CD4-positive, alpha-beta T cell (primary cell): Measurements from ENCODE around the gene AHRR. TPM values are rescaled to one million over a fixed set of nuclear protein-coding genes. Genes with fewer than 3 reads are reported as not detected.

Source experiments
- ATAC-seq: fragments of 200-7000 bp; cut with Tn5 transposase; one replicate; pipeline ENCODE4 v1.10.0; 2022; ENCODE audit warnings: mild to moderate bottlenecking; ENCODE audit not compliant: poor library complexity
- CTCF ChIA-PET: fragments of 350-600 bp; sonication (Branson Sonifier 250); formaldehyde crosslinking; loops from one replicate; lab custom pipeline; 2021; ENCODE audit warnings: antibody characterized with exemption, inconsistent platforms; lab: Charles Lee
- POLR2A ChIA-PET: fragments of 350-600 bp; sonication (Branson Sonifier 250); formaldehyde crosslinking; loops from one replicate; lab custom pipeline; 2021; ENCODE audit warnings: antibody characterized with exemption, inconsistent platforms; lab: Charles Lee
- DNase-seq, 14 experiments: peaks; one replicate each; pipeline ENCODE4 v3.0.0-alpha.2; 2013 to 2020; ENCODE audit warnings: mixed read lengths in 2 of 14
- H3K27ac ChIP-seq, 2 donors: one replicate each; pipeline versions ENCODE4 v1.5.1 to v1.7.0; 2013; ENCODE audit warnings: low read length in 2 of 2, low read depth in 1 of 2, mild to moderate bottlenecking in 1 of 2
- H3K27me3 ChIP-seq, 2 experiments: 1 replicate in 1 of 2; 2 replicates in 1 of 2; pipeline versions ENCODE4 v1.6.1 to v1.7.0; 2013; ENCODE audit warnings: low read length in 2 of 2, control low read depth in 1 of 2, mild to moderate bottlenecking in 1 of 2, moderate library complexity in 1 of 2; ENCODE audit not compliant: insufficient read depth in 2 of 2, control insufficient read depth in 1 of 2
- H3K36me3 ChIP-seq: one replicate; pipeline ENCODE4 v1.6.1; 2013; ENCODE audit warnings: low read length, control low read depth; ENCODE audit not compliant: insufficient read depth
- H3K4me1 ChIP-seq: one replicate; pipeline ENCODE4 v1.6.1; 2013; ENCODE audit warnings: low read length, control low read depth; ENCODE audit not compliant: insufficient read depth
- H3K4me3 ChIP-seq: one replicate; pipeline ENCODE4 v1.5.1; 2013; ENCODE audit warnings: mild to moderate bottlenecking, low read length, moderate library complexity
- H3K9me3 ChIP-seq, 2 experiments: 1 replicate in 1 of 2; 2 replicates in 1 of 2; pipeline versions ENCODE4 v1.6.1 to v1.7.0; 2013; ENCODE audit warnings: low read length in 2 of 2, mild to moderate bottlenecking in 2 of 2, control low read depth in 1 of 2, moderate library complexity in 1 of 2; ENCODE audit not compliant: control insufficient read depth in 1 of 2, insufficient read depth in 1 of 2
- H3K27ac Mint-ChIP-seq: one replicate; pipeline ENCODE4 v1.8.0; 2020; ENCODE audit warnings: mixed read lengths
- H3K27me3 Mint-ChIP-seq: one replicate; pipeline ENCODE4 v1.8.0; 2021; ENCODE audit warnings: mixed read lengths
- H3K36me3 Mint-ChIP-seq: one replicate; pipeline ENCODE4 v1.8.0; 2021; ENCODE audit warnings: low read depth, mixed read lengths
- H3K4me1 Mint-ChIP-seq: one replicate; pipeline ENCODE4 v1.8.0; 2021; ENCODE audit warnings: low read depth, mixed read lengths
- H3K4me3 Mint-ChIP-seq: one replicate; pipeline ENCODE4 v1.8.0; 2020; ENCODE audit warnings: mild to moderate bottlenecking, mixed read lengths
- H3K9me3 Mint-ChIP-seq: one replicate; pipeline ENCODE4 v1.8.0; 2020; ENCODE audit warnings: mixed read lengths
- CTCF ChIP-seq: fragments of 200-600 bp; IDR thresholded peaks from one replicate; pipeline ENCODE4 v1.8.0; 2022; ENCODE audit warnings: antibody characterized with exemption, mild to moderate bottlenecking
- intact Hi-C, 2 experiments: fragments of 100-400 bp; cut with DNase I in 1 of 2; cut with micrococcal nuclease in 1 of 2; formaldehyde crosslinking; loops; one replicate each; pipeline versions ENCODE4 v1.15.1 to v1.9.0; 2023 to 2025; cut with DNase I, micrococcal nuclease
- total RNA-seq, 174 experiments: library from RNA in 2 of 174; stranded (reverse) in 2 of 174; gene quantifications; one replicate each; pipeline ENCODE4 v1.2.3 and lab custom pipeline; 2021 to 2026

AHRR gene
- total RNA-seq, 2 experiments from 2014 or later = 0.45 to 0.63 TPM

DNA sequence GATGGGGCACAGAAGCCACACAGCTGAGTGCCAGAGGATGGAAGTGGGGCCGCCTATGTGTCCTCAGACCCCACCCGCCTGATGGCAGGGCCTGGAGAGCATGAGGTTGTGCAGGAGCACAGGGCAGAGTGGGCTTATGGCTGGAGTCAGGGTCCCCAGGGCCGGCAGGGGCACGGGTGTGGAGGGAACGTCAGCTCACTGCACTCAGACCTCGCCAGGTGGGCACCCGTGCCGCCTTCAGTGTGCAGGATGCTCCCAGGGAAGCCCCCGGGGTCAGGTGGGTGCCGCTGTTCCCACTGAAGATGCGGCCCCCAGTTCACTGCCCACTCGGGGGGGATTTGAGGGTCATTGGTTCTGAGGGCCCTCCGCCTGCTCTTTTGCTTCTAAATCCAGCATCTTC is 156.4 kb downstream of the AHRR start:
- Histone ChIP-seq H3K27me3 (peaks cover 23 to 25% of the 10 kb centered on the region in 2 experiments), H3K4me3 (no peak overlapping the region), H3K9me3 (peaks cover 0 to 44% of the 10 kb centered on the region in 2 experiments), H3K36me3 (no peaks in the 10 kb centered on the region), H3K27ac (no peak overlapping the region), H3K4me1 (peaks cover 22% of the 10 kb centered on the region)
- DNase-seq (no peak), ATAC-seq (no peak)
- intact Hi-C loops = no loop called here
- H3K27ac Mint-ChIP-seq = no peak overlapping the region
- no peaks in the 10 kb centered on the region for H3K36me3 Mint-ChIP-seq
- ChIA-PET POLR2A (interaction anchor here (0.8 kb wide), 1 partner anchor 32 kb away, joined by 3 read pairs; no protein-coding TSS in a partner anchor), CTCF (no interaction called here)
- no peaks in the 10 kb centered on the region for H3K9me3 Mint-ChIP-seq
- peaks cover 4% of the 10 kb centered on the region for H3K4me1 Mint-ChIP-seq
- no peak for TF ChIP-seq CTCF
- peaks cover 38% of the 10 kb centered on the region for H3K27me3 Mint-ChIP-seq
- H3K4me3 Mint-ChIP-seq = no peak overlapping the region

DNA sequence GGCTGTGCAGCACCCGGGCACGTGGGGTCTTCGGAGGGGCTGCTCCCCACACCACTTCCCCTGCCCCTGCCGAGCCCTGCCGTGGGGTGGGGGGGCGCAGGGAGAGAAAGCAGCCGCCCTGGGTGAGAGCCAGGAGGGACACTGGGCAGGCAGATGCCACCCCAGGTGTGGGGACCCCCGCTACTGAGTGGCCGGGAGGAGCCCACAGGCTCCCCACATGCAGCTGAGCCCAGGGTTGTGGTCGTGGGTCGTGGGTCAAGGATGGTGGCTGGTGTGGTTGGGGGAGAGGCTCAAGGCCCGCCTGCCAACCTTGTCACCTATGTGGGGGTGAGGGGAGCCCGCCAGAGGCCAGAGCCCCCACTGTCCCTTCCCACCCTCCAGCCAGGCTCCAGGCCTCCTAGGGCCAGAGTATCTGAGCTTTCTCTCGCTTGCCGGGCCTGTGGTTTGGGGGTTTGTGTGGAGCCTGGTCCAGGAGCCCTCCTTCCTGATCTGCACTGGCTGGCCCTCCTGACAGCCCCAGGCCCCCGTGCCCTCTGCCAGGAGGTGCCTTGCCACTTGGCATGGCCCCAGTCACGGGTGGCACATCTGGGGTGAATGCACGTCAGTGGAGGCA is 157.0 kb downstream of the AHRR start:
- no peak overlapping the region for H3K4me3 Mint-ChIP-seq
- no peak for TF ChIP-seq CTCF
- H3K27me3 ChIP-seq = peaks cover 24 to 28% of the 10 kb centered on the region in 2 experiments
- H3K9me3 ChIP-seq = peaks cover 0 to 44% of the 10 kb centered on the region in 2 experiments
- DNase-seq (no peak), ATAC-seq (no peak)
- CTCF ChIA-PET = no interaction called here
- H3K36me3 Mint-ChIP-seq = no peaks in the 10 kb centered on the region
- H3K36me3 ChIP-seq = no peaks in the 10 kb centered on the region
- no peak overlapping the region for H3K27ac ChIP-seq
- POLR2A ChIA-PET = no interaction called here
- peaks cover 22% of the 10 kb centered on the region for H3K4me1 ChIP-seq
- H3K9me3 Mint-ChIP-seq = no peaks in the 10 kb centered on the region
- intact Hi-C loops = no loop called here
- H3K27me3 Mint-ChIP-seq = peaks cover 38% of the 10 kb centered on the region
- peaks cover 4% of the 10 kb centered on the region for H3K4me1 Mint-ChIP-seq
- no peak overlapping the region for H3K27ac Mint-ChIP-seq
- no peak overlapping the region for H3K4me3 ChIP-seq

DNA sequence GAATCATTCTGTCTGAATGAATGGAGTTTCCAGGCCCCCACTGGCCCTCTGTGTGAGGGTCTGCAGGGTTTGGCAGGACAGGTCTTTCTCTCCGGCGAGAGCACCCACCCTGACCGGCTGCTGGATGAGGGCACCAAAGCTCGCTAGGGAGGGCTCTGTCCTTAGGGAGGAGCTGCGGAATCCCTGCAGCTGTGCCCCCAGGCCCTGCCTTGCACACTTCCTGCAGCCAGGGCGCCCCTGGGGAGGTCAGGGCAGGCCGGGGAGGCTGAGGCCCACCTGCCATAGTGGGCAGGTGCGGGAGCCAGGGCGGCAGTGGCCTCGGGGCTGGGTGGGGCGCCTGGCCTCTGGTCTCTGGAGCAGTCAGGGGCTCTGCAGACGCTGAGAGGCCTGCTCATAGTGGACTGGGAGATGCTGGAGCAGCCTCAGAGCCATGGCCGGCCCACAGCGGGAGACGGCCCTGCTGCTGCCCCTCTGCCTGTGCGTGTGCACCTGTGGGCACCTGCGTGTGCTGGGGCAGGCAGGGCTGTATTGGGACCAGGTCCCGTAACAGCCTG is 157.5 kb downstream of the AHRR start:
- intact Hi-C loops = no loop called here
- H3K27me3 ChIP-seq = peaks cover 27 to 28% of the 10 kb centered on the region in 2 experiments
- no peak for ATAC-seq

More for the DNA sequence above, 157.5 kb downstream of the AHRR start:
- POLR2A ChIA-PET = no interaction called here
- Histone ChIP-seq H3K4me1 (peaks cover 20% of the 10 kb centered on the region), H3K36me3 (no peaks in the 10 kb centered on the region), H3K4me3 (no peak overlapping the region), H3K27ac (no peak overlapping the region), H3K9me3 (peaks cover 0 to 44% of the 10 kb centered on the region in 2 experiments)
- no peaks in the 10 kb centered on the region for H3K9me3 Mint-ChIP-seq
- CTCF ChIA-PET = no interaction called here
- no peak for DNase-seq
- no peak for TF ChIP-seq CTCF
- peaks cover under 1% of the 10 kb centered on the region for H3K4me1 Mint-ChIP-seq
- H3K27ac Mint-ChIP-seq = no peak overlapping the region
- H3K27me3 Mint-ChIP-seq = peaks cover 33% of the 10 kb centered on the region
- no peak overlapping the region for H3K4me3 Mint-ChIP-seq
- no peaks in the 10 kb centered on the region for H3K36me3 Mint-ChIP-seq
